Measurements from ENCODE around the gene FIZ1.

The FIZ1 gene

DNA sequence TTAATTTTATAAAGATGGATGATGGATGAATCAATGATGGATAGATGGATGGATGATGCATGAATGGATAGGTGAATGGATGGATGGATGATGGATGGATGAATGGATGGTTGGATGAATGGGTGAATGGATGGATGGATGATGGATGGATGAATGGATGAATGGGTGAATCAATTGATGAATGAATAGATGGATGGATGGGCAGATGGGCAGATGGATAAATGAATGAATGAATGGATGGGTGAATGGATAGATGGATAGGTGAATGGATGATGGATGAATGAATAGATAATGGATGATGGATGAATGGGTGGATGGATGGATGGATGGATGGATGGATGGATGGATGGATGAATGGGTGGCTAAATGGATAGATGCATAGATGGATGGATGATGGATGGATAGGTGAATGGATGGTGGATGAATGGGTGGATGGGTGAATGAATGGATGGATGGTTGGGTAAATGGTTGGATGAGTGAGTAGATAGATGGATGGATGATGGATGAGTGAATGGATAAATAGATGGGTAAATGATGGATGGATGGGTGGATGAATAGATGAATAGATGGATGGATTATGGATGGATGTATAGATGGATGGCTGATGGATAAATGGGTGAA, 31.5 kb downstream of the FIZ1 start:
- H3K27ac ChIP-seq, result no peak overlapping the region
- TF ChIP-seq, protein P1, sequence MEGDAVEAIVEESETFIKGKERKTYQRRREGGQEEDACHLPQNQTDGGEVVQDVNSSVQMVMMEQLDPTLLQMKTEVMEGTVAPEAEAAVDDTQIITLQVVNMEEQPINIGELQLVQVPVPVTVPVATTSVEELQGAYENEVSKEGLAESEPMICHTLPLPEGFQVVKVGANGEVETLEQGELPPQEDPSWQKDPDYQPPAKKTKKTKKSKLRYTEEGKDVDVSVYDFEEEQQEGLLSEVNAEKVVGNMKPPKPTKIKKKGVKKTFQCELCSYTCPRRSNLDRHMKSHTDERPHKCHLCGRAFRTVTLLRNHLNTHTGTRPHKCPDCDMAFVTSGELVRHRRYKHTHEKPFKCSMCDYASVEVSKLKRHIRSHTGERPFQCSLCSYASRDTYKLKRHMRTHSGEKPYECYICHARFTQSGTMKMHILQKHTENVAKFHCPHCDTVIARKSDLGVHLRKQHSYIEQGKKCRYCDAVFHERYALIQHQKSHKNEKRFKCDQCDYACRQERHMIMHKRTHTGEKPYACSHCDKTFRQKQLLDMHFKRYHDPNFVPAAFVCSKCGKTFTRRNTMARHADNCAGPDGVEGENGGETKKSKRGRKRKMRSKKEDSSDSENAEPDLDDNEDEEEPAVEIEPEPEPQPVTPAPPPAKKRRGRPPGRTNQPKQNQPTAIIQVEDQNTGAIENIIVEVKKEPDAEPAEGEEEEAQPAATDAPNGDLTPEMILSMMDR (conservative IDR thresholded peaks at IDR 0.05; ENCODE audit: low read depth), result no peak
- ChIA-PET POLR2A (ENCODE audit: low non-redundant PET) (no interaction called here), CTCF (no interaction called here)
- DNase-seq (ENCODE audit: low spot score), result no peak

DNA sequence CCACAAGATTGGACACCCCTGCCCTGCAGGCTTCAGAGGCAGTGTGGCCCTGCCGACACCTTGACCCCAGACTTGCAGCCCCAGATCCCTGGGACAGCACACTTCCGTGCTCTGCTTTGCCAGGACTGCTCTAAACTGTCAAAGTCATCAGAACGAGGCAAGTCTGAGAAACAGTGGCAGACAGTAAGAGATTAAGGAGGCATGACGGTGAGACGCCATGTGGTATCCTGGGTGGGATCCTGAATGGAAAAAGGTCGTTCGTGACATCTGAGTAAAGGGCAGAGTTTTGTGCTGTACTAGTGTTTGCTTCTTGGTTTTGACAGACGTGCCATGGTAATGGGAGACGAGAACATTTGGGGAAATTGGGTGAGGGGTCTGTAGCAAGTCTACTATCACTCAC, 32.5 kb downstream of the FIZ1 start:
- TF ChIP-seq, protein P1 (conservative IDR thresholded peaks at IDR 0.05; ENCODE audit: low read depth), result no peak
- no peak overlapping the region for H3K27ac ChIP-seq
- DNase-seq (ENCODE audit: low spot score), result no peak
- ChIA-PET POLR2A (ENCODE audit: low non-redundant PET) (interaction anchor here (0.7 kb wide), 1 partner anchor 31 kb away, joined by 6 read pairs; no protein-coding TSS in a partner anchor), CTCF (no interaction called here)

DNA sequence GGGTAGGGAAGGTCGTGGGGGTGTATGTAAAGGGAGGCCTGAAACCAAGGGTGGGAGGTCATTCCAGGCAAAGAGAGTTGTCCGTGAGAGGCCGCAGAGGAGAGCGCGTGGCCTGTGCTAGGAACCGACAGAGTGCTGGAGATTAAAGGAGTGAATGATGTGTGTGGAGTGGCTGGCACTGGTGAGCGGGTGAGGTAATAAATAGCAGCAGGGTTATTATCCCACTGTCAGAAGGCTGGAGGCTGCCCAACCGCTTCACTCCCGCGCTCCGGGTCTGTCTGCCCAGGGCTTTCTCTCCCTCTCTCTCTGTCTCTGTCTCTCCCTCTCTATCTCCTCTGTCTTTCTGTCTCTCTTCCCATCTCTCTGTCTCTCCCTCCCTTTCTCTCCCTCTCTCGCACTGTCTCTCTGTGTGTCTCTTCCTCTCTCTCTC, 36.0 kb downstream of the FIZ1 start:
- TF ChIP-seq, protein P1 (conservative IDR thresholded peaks at IDR 0.05; ENCODE audit: low read depth), result no peak
- POLR2A ChIA-PET (ENCODE audit: low non-redundant PET), result no interaction called here
- H3K27ac ChIP-seq, result no peak overlapping the region
- CTCF ChIA-PET, result no interaction called here
- no peak for DNase-seq (ENCODE audit: low spot score)

DNA sequence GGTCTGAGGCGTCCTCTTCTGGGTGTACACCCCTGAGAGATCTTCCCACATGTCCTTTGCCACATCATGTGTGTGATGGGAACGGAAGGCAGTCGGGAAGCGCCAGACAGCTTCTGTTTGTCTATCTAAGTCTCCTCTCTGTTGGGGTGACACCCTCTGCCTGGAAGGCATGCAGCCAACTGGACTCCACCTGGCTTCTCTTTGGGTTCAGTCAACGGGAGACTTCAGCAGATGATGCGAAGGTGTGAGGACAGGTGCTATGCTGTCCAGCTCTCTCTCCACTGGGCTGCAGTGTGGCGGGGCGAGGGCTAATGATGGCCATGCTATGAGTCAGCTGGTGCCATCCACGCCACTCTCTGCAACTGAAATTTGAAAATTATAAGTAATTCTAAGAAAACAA, 39.6 kb downstream of the FIZ1 start:
- DNase-seq (ENCODE audit: low spot score), result no peak
- ChIA-PET CTCF (interaction anchor here (0.5 to 0.7 kb wide), 2 partner anchors 14 to 55 kb away, joined by 3 to 4 read pairs; no protein-coding TSS in a partner anchor), POLR2A (ENCODE audit: low non-redundant PET) (no interaction called here)
- no peak overlapping the region for H3K27ac ChIP-seq
- TF ChIP-seq, protein P1 (conservative IDR thresholded peaks at IDR 0.05; ENCODE audit: low read depth), result no peak

DNA sequence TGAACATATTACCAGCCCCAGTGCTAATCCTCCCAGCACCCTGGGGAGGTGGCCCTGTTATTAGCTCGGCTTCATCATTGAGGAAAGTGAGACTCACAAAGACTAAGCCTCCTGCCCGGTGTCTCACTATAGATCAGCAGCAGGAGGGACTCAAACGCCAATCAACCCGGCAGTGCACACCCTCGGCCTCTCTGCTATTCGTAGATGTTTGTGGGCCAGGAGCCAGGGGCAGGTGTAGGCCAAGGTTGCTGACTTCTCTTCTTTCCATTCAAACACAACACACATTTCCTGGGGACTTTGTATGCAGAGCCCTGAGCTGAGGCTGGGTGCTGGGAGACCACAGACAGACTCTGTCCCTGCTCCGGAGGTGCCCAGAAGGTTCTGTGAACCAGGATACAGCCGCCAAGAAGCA, 44.6 kb downstream of the FIZ1 start:
- TF ChIP-seq, protein P1 (conservative IDR thresholded peaks at IDR 0.05; ENCODE audit: low read depth), result no peak
- no peak overlapping the region for H3K27ac ChIP-seq
- ChIA-PET POLR2A (ENCODE audit: low non-redundant PET) (no interaction called here), CTCF (no interaction called here)
- DNase-seq (ENCODE audit: low spot score), result no peak

DNA sequence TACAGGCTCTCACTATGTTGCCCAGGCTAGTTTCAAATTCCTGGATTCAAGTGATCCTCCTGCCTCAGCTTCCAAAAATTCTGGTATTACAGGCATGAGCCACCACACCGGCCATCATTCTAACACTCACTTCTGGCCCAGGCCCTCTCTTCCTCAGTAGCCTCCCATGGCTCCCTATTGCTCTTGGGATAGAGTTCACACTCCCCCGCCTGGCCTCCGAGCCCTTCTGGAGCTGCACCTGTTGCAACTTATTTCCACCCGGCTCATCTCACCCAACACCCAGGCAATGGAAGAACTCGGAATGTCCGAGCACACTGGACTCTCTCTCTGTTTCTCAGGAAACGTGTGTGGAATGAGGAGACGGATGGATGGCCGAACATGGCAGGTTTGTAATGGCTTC, 45.0 kb downstream of the FIZ1 start:
- POLR2A ChIA-PET (ENCODE audit: low non-redundant PET), result no interaction called here
- TF ChIP-seq, protein P1 (conservative IDR thresholded peaks at IDR 0.05; ENCODE audit: low read depth), result no peak
- no peak overlapping the region for H3K27ac ChIP-seq
- no peak for DNase-seq (ENCODE audit: low spot score)
- CTCF ChIA-PET, result no interaction called here

Measured in RWPE1 (cell line).